GM12872 (cell line): Measurements from ENCODE around the gene CDCA7.

ENCODE experiments used
- CTCF ChIP-seq: IDR thresholded peaks from 3 replicates; pipeline ENCODE4 v1.5.1; 2011; ENCODE audit warnings: low read depth, mild to moderate bottlenecking, low read length, moderate library complexity; ENCODE audit not compliant: insufficient read depth

The CDCA7 gene

GRCh38 chr2:173370198-173370597 lies 15.5 kb downstream of the CDCA7 start:
- no peak for TF ChIP-seq CTCF

GRCh38 chr2:173371023-173371422 lies 16.4 kb downstream of the CDCA7 start:
- no peak for TF ChIP-seq CTCF

GRCh38 chr2:173373290-173373689 lies 18.6 kb downstream of the CDCA7 start:
- TF ChIP-seq CTCF: no peak

GRCh38 chr2:173374634-173375033 lies 20.0 kb downstream of the CDCA7 start:
- TF ChIP-seq CTCF: no peak

GRCh38 chr2:173386021-173386737 lies 31.5 kb downstream of the CDCA7 start:
- TF ChIP-seq CTCF: no peak

- TF ChIP-seq CTCF: no peak
Measured at GRCh38 chr2:173386738-173387065, 32.0 kb downstream of the CDCA7 start.

- no peak for TF ChIP-seq CTCF
Measured at GRCh38 chr2:173387079-173387478, 32.4 kb downstream of the CDCA7 start.
